Suprapubic skin (tissue), 4 donors: ENCODE data around the gene SIK2.

Experiments used
- POLR2A ChIP-seq, 2 donors: fragments of 450-650 bp; IDR thresholded peaks; one replicate each; pipeline ENCODE4 v1.6.1; 2017; ENCODE audit warnings: antibody characterized with exemption in 2 of 2, mild to moderate bottlenecking in 2 of 2, moderate library complexity in 2 of 2
- POLR2AphosphoS5 ChIP-seq, 3 donors: sonication (generic); formaldehyde crosslinking; IDR thresholded peaks; one replicate each; pipeline ENCODE4 v1.6.1; 2017; ENCODE audit warnings: antibody characterized with exemption in 3 of 3
- TF ChIP-seq, protein P1 (sequence below), 2 donors: fragments of 200-600 bp in 1 of 2; fragments of 450-650 bp in 1 of 2; sonication (generic) in 1 of 2; IDR thresholded peaks; one replicate each; pipeline ENCODE4 v1.5.1; 2016 to 2019; ENCODE audit warnings: antibody characterized with exemption in 2 of 2, mild to moderate bottlenecking in 1 of 2, moderate library complexity in 1 of 2

DNA sequence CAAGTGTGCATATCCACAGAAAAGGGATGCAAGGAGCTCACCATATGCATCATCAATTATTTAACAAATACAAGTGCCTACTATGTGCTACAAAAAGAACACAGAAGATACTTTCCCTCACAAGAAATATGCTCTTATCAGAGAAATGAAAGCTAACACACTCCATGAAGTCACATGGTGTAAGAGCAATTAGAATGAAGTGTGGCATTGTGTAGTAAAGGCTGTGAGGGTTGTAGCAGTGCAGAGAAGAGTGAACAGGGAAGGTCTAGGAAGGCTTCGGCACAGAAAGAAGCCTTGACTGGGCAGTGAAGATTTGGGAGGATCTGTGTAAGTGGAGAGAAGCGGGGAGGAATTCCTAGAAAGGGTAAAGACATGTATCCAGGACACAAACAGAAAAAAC lies 141.5 kb downstream of the SIK2 start:
- TF ChIP-seq POLR2A (IDR thresholded peaks at IDR 0.05) (no peak), POLR2AphosphoS5 (IDR thresholded peaks at IDR 0.05) (no peak)
- TF ChIP-seq, protein P1, sequence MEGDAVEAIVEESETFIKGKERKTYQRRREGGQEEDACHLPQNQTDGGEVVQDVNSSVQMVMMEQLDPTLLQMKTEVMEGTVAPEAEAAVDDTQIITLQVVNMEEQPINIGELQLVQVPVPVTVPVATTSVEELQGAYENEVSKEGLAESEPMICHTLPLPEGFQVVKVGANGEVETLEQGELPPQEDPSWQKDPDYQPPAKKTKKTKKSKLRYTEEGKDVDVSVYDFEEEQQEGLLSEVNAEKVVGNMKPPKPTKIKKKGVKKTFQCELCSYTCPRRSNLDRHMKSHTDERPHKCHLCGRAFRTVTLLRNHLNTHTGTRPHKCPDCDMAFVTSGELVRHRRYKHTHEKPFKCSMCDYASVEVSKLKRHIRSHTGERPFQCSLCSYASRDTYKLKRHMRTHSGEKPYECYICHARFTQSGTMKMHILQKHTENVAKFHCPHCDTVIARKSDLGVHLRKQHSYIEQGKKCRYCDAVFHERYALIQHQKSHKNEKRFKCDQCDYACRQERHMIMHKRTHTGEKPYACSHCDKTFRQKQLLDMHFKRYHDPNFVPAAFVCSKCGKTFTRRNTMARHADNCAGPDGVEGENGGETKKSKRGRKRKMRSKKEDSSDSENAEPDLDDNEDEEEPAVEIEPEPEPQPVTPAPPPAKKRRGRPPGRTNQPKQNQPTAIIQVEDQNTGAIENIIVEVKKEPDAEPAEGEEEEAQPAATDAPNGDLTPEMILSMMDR (IDR thresholded peaks at IDR 0.05), result no peak
